Measurements from ENCODE around the gene TEX14.
A peak's percentile ranks its signal among the peaks of the same experiment; 100 is the strongest.

Gene TEX14

DNA sequence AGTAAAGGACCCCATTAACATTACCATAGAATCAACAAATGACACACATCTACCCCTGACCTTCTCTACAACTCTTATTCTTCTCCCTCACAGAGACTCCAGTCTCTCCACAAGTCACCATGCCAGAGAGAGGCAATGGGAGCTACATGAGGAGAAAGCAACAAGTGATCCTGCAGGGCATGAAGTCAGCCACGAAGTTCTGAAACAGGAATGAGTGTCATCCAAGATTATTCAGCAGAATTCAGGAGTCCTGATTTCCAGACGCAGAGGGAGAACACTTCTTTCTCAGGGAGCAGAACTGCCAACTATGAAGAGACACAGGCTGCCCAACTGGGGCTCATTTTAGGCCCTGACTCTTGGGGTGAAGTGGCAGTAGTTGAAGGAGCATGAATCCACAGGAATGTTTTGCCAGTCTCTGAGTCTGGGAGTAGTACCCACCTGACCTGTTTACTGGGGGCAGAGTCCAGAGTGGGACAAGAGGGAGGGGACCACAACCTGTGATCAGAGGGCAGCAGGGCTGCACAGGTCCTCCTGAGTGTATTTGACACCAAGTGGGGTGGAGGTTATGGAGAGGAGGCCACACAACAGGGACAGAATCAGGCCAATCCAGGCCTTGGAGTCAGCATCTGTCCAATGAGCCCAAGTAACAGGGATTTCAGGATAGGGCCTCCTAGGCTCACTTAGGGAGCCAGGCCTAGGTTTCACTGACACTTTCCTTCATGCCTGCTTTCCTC is 175.0 kb downstream of the TEX14 start:
- H3K4me1 ChIP-seq (ENCODE audit: control insufficient read depth, insufficient read depth, low read length, unreplicated experiment) = peaks cover 11% of the 10 kb centered on the region
- peak overlapping the region; percentile 78 for H3K4me3 ChIP-seq (ENCODE audit: low read depth, low read length)
- peak overlapping the region; percentile 44 for H3K27ac ChIP-seq (ENCODE audit: low read depth, low read length)
- no peaks in the 10 kb centered on the region for H3K36me3 ChIP-seq (ENCODE audit: insufficient read depth, low read length)
- H3K27me3 ChIP-seq (ENCODE audit: insufficient read depth, low read length) = no peaks in the 10 kb centered on the region
- no peaks in the 10 kb centered on the region for H3K79me2 ChIP-seq (ENCODE audit: control insufficient read depth, insufficient read depth, low read length, unreplicated experiment)
- no peak overlapping the region for H2AFZ ChIP-seq (ENCODE audit: low read length, unreplicated experiment)

DNA sequence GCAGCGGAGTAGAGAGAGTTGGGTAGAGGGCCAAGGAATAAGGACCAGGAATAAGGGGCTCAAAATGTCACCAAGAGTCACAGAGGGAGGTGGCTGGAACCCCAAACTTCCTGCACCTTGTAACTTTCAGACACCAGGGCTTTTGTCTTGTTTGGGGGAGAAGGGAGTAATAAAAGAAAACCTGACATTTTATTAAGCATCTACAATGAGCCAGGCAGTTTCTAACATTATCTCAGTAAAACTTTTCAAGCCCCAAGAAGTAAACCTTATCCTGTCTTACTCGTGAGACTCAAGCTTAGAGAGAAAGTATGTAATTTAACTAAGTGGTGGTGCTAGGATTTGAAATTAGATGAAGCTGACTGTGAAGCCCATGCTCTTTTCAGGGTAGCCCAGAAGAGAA is 176.6 kb downstream of the TEX14 start:
- no peak overlapping the region for H3K27ac ChIP-seq (ENCODE audit: low read depth, low read length)
- peak overlapping the region; percentile 50 for H2AFZ ChIP-seq (ENCODE audit: low read length, unreplicated experiment)
- peaks cover 11% of the 10 kb centered on the region for H3K4me1 ChIP-seq (ENCODE audit: control insufficient read depth, insufficient read depth, low read length, unreplicated experiment)
- H3K79me2 ChIP-seq (ENCODE audit: control insufficient read depth, insufficient read depth, low read length, unreplicated experiment) = no peaks in the 10 kb centered on the region
- H3K4me3 ChIP-seq (ENCODE audit: low read depth, low read length) = peak overlapping the region; percentile 90
- H3K36me3 ChIP-seq (ENCODE audit: insufficient read depth, low read length) = 0 out of 2 replicates have a peak, but pooled peaks cover 7% of the 10 kb centered on the region
- no peaks in the 10 kb centered on the region for H3K27me3 ChIP-seq (ENCODE audit: insufficient read depth, low read length)

DNA sequence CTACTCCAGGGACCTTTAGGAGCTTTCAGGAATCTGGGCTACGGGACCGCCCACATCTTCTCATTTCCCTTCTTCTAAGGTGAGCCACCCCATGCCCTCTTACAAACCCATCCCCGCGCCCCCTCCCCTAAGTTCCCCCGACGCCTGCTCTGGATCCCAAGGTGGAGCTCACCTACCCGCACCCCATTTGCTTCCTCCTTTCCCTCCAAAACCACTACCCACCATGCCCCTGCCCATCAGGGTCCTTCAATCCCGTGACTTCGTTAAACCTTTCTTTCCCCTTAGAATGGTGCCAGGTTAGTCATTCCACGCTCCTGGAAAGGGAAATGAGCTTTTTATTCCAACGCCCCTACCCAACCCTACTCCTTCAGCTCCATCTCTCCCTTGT is 177.1 kb downstream of the TEX14 start:
- H3K27ac ChIP-seq (ENCODE audit: low read depth, low read length) = no peak overlapping the region

DNA sequence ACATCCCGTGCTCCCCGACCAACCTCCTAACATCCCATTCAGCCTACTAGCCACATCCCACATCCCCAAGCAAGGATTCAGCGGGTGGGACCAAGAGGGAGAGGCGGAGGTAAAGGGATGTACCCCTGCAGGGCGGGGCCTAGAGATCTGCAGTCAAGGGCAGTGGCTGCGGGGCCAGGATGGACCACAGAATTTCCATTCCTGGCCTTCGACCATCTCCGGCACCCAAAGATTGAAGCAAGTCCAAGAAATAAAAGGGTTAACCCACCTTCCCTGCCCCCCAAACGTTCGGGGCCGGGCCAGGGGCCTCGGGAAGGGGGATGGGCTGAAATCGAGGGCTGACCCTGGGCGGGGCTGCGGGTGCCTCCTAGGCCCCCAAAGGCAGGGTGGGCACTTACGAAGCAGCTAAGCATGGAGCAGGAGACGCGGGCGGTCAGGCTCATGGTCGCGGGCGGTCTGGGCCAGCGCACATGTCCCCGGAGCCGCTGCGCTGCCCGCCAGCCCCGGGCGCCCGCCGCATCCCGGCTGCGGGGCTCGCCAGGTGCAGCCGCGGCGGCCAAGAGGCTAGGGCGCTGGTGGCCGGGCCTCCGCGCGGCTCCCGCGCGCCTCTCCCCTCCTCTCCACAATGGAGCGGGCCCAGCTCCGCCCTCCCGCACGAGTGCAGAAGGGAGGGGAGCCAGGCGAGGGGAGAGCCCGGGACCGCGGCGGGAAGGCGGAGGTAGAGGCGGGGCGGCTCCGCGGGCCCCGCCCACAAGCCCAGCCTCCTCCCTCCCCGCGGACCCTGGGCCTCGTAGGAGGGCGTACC is 177.7 kb downstream of the TEX14 start, which contains the start of gene MTMR4:
Gene MTMR4, minus strand, starts transcription at position 674 of the 805 bp plus-strand sequence. Its CDS starts 231 bp downstream, at position 443.
- peak within 1 kb of the TSS; percentile 50 for H2AFZ ChIP-seq (ENCODE audit: low read length, unreplicated experiment)
- H3K4me3 ChIP-seq (ENCODE audit: low read depth, low read length) = peak within 1 kb of the TSS; percentile 90
- no peak within 1 kb of the TSS for H3K27ac ChIP-seq (ENCODE audit: low read depth, low read length)
- no peaks in the 10 kb centered on the region for H3K27me3 ChIP-seq (ENCODE audit: insufficient read depth, low read length)
- H3K79me2 ChIP-seq (ENCODE audit: control insufficient read depth, insufficient read depth, low read length, unreplicated experiment) = no peaks in the 10 kb centered on the region
- H3K36me3 ChIP-seq (ENCODE audit: insufficient read depth, low read length) = 0 out of 2 replicates have a peak, but pooled peaks cover 7% of the 10 kb centered on the region
- H3K4me1 ChIP-seq (ENCODE audit: control insufficient read depth, insufficient read depth, low read length, unreplicated experiment) = peaks cover 11% of the 10 kb centered on the region

More for the DNA sequence above, 177.1 kb downstream of the TEX14 start:
- peaks cover 11% of the 10 kb centered on the region for H3K4me1 ChIP-seq (ENCODE audit: control insufficient read depth, insufficient read depth, low read length, unreplicated experiment)
- H2AFZ ChIP-seq (ENCODE audit: low read length, unreplicated experiment) = peak overlapping the region; percentile 50
- H3K79me2 ChIP-seq (ENCODE audit: control insufficient read depth, insufficient read depth, low read length, unreplicated experiment) = no peaks in the 10 kb centered on the region
- H3K36me3 ChIP-seq (ENCODE audit: insufficient read depth, low read length) = 0 out of 2 replicates have a peak, but pooled peaks cover 7% of the 10 kb centered on the region
- H3K27me3 ChIP-seq (ENCODE audit: insufficient read depth, low read length) = no peaks in the 10 kb centered on the region
- H3K4me3 ChIP-seq (ENCODE audit: low read depth, low read length) = peak overlapping the region; percentile 90

DNA sequence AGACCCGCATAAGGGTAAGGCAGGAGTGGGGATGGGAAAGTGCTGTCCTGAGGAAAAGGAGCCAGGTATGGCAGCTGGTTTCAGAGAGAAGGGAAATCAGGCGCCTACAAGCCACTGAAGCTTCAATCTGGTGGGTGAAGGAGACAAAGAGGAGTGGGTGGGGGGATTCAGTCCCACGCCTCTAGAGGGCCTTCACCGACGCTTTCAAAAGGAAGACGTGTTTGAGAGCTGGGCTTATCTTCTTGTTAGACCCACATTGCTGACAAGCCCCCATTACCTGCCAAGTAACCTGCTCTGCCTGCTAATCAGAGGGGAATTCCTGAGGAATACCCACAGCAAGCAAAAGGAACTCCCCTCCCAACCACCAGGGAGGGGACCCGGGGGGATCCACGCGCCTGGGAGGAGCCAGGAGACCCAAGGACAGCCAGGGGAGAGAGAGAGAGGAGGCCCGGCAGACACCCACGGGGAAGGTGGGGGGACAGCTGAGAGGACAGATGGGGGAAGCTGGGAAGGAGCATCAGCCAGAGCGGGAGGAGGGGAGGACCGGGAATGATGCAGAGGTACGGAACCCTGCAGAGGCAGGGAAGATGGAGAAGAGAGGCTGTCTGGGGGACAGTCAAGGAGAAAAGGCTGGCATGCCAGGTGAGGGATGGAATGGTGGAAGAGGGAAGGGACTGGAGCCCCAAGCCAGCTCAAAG is 178.4 kb downstream of the TEX14 start:
- Histone ChIP-seq H3K79me2 (ENCODE audit: control insufficient read depth, insufficient read depth, low read length, unreplicated experiment) (no peaks in the 10 kb centered on the region), H3K4me1 (ENCODE audit: control insufficient read depth, insufficient read depth, low read length, unreplicated experiment) (peaks cover 11% of the 10 kb centered on the region), H3K4me3 (ENCODE audit: low read depth, low read length) (peak overlapping the region; percentile 90), H3K27me3 (ENCODE audit: insufficient read depth, low read length) (no peaks in the 10 kb centered on the region), H3K36me3 (ENCODE audit: insufficient read depth, low read length) (peaks cover 8% of the 10 kb centered on the region; the same call in 1 of the 2 replicates), H3K27ac (ENCODE audit: low read depth, low read length) (no peak overlapping the region), H2AFZ (ENCODE audit: low read length, unreplicated experiment) (no peak overlapping the region)

DNA sequence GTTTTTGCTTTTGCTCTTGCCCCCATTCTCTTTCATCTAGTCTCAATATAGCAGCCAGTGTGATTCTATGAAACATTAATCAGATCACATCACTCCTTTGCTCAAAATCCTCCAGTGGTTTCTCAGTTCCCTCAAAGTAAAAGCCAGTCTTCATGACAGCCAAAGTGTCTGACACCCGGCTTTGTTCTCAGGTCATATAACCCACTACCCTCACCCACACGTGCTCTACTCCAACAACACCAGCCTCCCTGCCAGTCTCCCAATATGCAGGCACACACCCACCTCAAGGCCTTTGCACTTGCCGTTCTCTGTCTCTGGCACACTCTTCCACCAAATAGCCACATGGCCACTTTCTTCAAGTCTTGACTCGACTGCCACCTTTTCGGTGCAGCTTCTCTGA is 181.8 kb downstream of the TEX14 start:
- H3K4me3 ChIP-seq (ENCODE audit: low read depth, low read length) = no peak overlapping the region
- H3K27me3 ChIP-seq (ENCODE audit: insufficient read depth, low read length) = no peaks in the 10 kb centered on the region
- H3K4me1 ChIP-seq (ENCODE audit: control insufficient read depth, insufficient read depth, low read length, unreplicated experiment) = peaks cover 12% of the 10 kb centered on the region
- H3K79me2 ChIP-seq (ENCODE audit: control insufficient read depth, insufficient read depth, low read length, unreplicated experiment) = no peaks in the 10 kb centered on the region
- H2AFZ ChIP-seq (ENCODE audit: low read length, unreplicated experiment) = no peak overlapping the region
- H3K36me3 ChIP-seq (ENCODE audit: insufficient read depth, low read length) = peaks cover 11% of the 10 kb centered on the region; the same call in 1 of the 2 replicates
- no peak overlapping the region for H3K27ac ChIP-seq (ENCODE audit: low read depth, low read length)

DNA sequence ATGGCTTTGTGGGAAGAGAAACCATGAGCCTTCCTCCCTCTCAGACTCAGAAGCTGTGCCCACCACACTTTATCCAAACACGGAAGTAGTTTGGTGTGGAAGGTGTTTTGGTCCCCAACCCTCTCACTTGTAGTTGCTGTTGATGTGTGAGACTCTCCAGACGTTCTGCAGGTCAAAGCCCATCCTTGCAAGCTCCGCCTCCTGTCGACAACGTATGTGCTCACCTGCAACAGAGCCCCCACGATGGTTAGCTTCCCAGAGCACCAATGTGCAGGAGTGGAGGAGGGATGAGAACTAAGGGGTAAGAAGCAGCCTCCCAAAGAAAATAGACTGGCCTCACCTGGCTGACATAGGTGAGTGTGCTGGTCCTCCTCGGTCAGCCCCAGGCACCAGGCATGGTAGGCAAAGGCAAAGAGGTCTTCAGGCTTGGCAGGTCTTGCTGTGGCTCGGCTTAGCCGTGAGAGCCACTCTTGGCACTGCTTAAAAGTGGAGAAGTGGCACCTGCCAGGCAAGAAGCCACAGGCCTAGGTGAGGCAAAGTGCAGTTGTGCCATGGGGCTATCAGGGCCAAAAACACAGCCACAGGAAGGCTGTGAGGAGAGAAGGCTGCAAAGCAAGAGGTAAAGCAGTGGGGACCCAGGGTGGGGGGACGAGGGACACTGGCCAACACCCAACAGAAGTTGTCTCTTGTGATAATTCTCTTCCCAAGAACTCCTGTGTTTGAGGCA is 183.3 kb downstream of the TEX14 start:
- Histone ChIP-seq H3K4me1 (ENCODE audit: control insufficient read depth, insufficient read depth, low read length, unreplicated experiment) (peaks cover 8% of the 10 kb centered on the region), H2AFZ (ENCODE audit: low read length, unreplicated experiment) (no peak overlapping the region), H3K27ac (ENCODE audit: low read depth, low read length) (0 out of 2 replicates have a peak overlapping the region, but pooled peaks have one; percentile 27), H3K27me3 (ENCODE audit: insufficient read depth, low read length) (no peaks in the 10 kb centered on the region), H3K4me3 (ENCODE audit: low read depth, low read length) (no peak overlapping the region), H3K36me3 (ENCODE audit: insufficient read depth, low read length) (peaks cover 11% of the 10 kb centered on the region; the same call in 1 of the 2 replicates), H3K79me2 (ENCODE audit: control insufficient read depth, insufficient read depth, low read length, unreplicated experiment) (no peaks in the 10 kb centered on the region)

DNA sequence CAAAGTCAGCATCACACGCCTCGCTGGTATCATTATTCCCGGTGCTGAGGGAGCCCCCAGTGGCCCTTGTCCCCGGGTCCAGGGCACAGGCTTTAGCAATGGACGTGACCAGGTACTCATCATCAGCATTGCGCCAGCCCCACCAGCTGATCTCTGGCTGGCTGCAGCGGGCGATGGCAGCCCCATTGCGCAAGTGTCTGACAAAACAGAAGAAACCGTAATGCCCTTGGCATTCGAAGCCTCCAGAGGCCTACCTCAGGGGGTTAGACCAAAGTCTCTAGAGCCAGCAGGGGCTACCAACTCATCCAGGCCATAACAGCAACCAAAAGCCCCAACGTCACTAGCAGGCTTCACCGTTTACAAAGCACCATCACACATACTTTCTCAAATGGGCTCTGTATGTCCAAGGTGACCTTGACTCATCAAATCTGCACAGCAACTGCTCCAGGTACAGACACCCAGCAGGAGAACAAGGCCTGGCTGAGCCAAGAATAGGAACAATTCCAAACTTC is 184.7 kb downstream of the TEX14 start:
- H2AFZ ChIP-seq (ENCODE audit: low read length, unreplicated experiment) = no peak overlapping the region
- no peak overlapping the region for H3K4me3 ChIP-seq (ENCODE audit: low read depth, low read length)
- H3K36me3 ChIP-seq (ENCODE audit: insufficient read depth, low read length) = peaks cover 15% of the 10 kb centered on the region; the same call in 1 of the 2 replicates
- peak overlapping the region; percentile 33 for H3K27ac ChIP-seq (ENCODE audit: low read depth, low read length)
- no peaks in the 10 kb centered on the region for H3K79me2 ChIP-seq (ENCODE audit: control insufficient read depth, insufficient read depth, low read length, unreplicated experiment)
- H3K4me1 ChIP-seq (ENCODE audit: control insufficient read depth, insufficient read depth, low read length, unreplicated experiment) = peaks cover 8% of the 10 kb centered on the region
- H3K27me3 ChIP-seq (ENCODE audit: insufficient read depth, low read length) = no peaks in the 10 kb centered on the region
